ENCODE measurements around the gene PDAP1. TPM values are rescaled to one million over a fixed set of nuclear protein-coding genes. Genes with fewer than 3 reads are reported as not detected.
A peak's percentile ranks its signal among the peaks of the same experiment; 100 is the strongest.

Gene PDAP1
- total and polyA plus RNA-seq, 9 of the 15 experiments (the other 6 are each of a cell fraction or from before 2014, with no cell fraction given): 10.2 to 315 (median 129) TPM

- no peak for TF ChIP-seq ZNF3 (CRISPR knock-in tag; IDR thresholded peaks at IDR 0.05)
- no peak for TF ChIP-seq CBFB (CRISPR knock-in tag; IDR thresholded peaks at IDR 0.05)
- no peak for TF ChIP-seq ZNF274 (IDR thresholded peaks at IDR 0.05; ENCODE audit: borderline replicate concordance, low read depth, low read length)
- TF ChIP-seq NR2C2 (CRISPR knock-in tag; IDR thresholded peaks at IDR 0.05): 0 out of 2 replicates have a peak, but pooled peaks have one; percentile 27
- peak; percentile 75 for TF ChIP-seq NR2C2 (tag; IDR thresholded peaks at IDR 0.05)
- TF ChIP-seq ZNF197 (CRISPR knock-in tag; IDR thresholded peaks at IDR 0.05; ENCODE audit: low read depth): no peak
- peak; percentile 76; the same call in 1 of the 2 replicates for TF ChIP-seq E2F3 (CRISPR knock-in tag; IDR thresholded peaks at IDR 0.05)
- no peak for TF ChIP-seq XRCC3 (IDR thresholded peaks at IDR 0.05)
- TF ChIP-seq POU5F1 (IDR thresholded peaks at IDR 0.05; ENCODE audit: borderline replicate concordance, low read depth, low read length, partially characterized antibody): no peak
- TF ChIP-seq USF2 (CRISPR knock-in tag; IDR thresholded peaks at IDR 0.05): no peak
- no peak for TF ChIP-seq NUFIP1 (IDR thresholded peaks at IDR 0.05; ENCODE audit: partially characterized antibody)
- no peak for TF ChIP-seq DNMT1 (IDR thresholded peaks at IDR 0.05)
- TF ChIP-seq ZNF445 (CRISPR knock-in tag; IDR thresholded peaks at IDR 0.05; ENCODE audit: low read depth): no peak
- TF ChIP-seq, protein P1, sequence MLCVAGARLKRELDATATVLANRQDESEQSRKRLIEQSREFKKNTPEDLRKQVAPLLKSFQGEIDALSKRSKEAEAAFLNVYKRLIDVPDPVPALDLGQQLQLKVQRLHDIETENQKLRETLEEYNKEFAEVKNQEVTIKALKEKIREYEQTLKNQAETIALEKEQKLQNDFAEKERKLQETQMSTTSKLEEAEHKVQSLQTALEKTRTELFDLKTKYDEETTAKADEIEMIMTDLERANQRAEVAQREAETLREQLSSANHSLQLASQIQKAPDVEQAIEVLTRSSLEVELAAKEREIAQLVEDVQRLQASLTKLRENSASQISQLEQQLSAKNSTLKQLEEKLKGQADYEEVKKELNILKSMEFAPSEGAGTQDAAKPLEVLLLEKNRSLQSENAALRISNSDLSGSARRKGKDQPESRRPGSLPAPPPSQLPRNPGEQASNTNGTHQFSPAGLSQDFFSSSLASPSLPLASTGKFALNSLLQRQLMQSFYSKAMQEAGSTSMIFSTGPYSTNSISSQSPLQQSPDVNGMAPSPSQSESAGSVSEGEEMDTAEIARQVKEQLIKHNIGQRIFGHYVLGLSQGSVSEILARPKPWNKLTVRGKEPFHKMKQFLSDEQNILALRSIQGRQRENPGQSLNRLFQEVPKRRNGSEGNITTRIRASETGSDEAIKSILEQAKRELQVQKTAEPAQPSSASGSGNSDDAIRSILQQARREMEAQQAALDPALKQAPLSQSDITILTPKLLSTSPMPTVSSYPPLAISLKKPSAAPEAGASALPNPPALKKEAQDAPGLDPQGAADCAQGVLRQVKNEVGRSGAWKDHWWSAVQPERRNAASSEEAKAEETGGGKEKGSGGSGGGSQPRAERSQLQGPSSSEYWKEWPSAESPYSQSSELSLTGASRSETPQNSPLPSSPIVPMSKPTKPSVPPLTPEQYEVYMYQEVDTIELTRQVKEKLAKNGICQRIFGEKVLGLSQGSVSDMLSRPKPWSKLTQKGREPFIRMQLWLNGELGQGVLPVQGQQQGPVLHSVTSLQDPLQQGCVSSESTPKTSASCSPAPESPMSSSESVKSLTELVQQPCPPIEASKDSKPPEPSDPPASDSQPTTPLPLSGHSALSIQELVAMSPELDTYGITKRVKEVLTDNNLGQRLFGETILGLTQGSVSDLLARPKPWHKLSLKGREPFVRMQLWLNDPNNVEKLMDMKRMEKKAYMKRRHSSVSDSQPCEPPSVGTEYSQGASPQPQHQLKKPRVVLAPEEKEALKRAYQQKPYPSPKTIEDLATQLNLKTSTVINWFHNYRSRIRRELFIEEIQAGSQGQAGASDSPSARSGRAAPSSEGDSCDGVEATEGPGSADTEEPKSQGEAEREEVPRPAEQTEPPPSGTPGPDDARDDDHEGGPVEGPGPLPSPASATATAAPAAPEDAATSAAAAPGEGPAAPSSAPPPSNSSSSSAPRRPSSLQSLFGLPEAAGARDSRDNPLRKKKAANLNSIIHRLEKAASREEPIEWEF (CRISPR knock-in tag; IDR thresholded peaks at IDR 0.05): no peak
- no peak for TF ChIP-seq PRMT5 (CRISPR knock-in tag; IDR thresholded peaks at IDR 0.05)
- TF ChIP-seq CC2D1A (IDR thresholded peaks at IDR 0.05): no peak
- TF ChIP-seq ETS2 (tag; IDR thresholded peaks at IDR 0.05; ENCODE audit: borderline replicate concordance, poor library complexity, severe bottlenecking): no peak
- no peak for TF ChIP-seq GTF2B (IDR thresholded peaks at IDR 0.05; ENCODE audit: extremely low read depth, insufficient read length)
- TF ChIP-seq NFE2 (IDR thresholded peaks at IDR 0.05; ENCODE audit: low read depth): no peak
- TF ChIP-seq ZFX (CRISPR knock-in tag; IDR thresholded peaks at IDR 0.05): peak; percentile 76
- TF ChIP-seq JUNB (CRISPR knock-in tag; conservative IDR thresholded peaks at IDR 0.05): no peak
- TF ChIP-seq FOXJ3 (CRISPR knock-in tag; IDR thresholded peaks at IDR 0.05): no peak
- TF ChIP-seq NCOR1 (IDR thresholded peaks at IDR 0.05): no peak
Observed at GRCh38 chr7:99374111-99375064, 34.0 kb downstream of the PDAP1 start, which contains the start of gene ARPC1B (continued).

Data from K562 (cell line).